Mucosa of rectum (tissue), 2 donors: ENCODE data around the gene CTSC.

ENCODE experiments used
- H3K27ac ChIP-seq, 2 donors: one replicate each; pipeline ENCODE4 v1.7.0; 2013; ENCODE audit warnings: inconsistent platforms in 2 of 2, low read depth in 2 of 2, low read length in 2 of 2
- H3K27me3 ChIP-seq, 2 donors: one replicate each; pipeline ENCODE4 v1.7.0; 2013; ENCODE audit warnings: low read length in 2 of 2; ENCODE audit not compliant: control insufficient read depth in 2 of 2, insufficient read depth in 2 of 2
- H3K36me3 ChIP-seq, 2 donors: one replicate each; pipeline ENCODE4 v1.7.0; 2013; ENCODE audit warnings: low read length in 2 of 2; ENCODE audit not compliant: control insufficient read depth in 2 of 2, insufficient read depth in 2 of 2
- H3K4me1 ChIP-seq, 2 donors: one replicate each; pipeline ENCODE4 v1.7.0; 2013; ENCODE audit warnings: low read length in 2 of 2, mild to moderate bottlenecking in 1 of 2; ENCODE audit not compliant: control insufficient read depth in 2 of 2, insufficient read depth in 2 of 2
- H3K4me3 ChIP-seq, 2 donors: one replicate each; pipeline ENCODE4 v1.7.0; 2013; ENCODE audit warnings: low read length in 2 of 2
- H3K9ac ChIP-seq, 2 donors: one replicate each; pipeline ENCODE4 v1.7.0; 2013; ENCODE audit warnings: low read length in 2 of 2, low read depth in 1 of 2, mild to moderate bottlenecking in 1 of 2
- H3K9me3 ChIP-seq, 2 donors: one replicate each; pipeline ENCODE4 v1.7.0; 2013; ENCODE audit warnings: low read length in 2 of 2; ENCODE audit not compliant: control insufficient read depth in 2 of 2
- donor health status: healthy.
- donor health status: Normal muscosa, but diverticular disease.

Gene CTSC

DNA sequence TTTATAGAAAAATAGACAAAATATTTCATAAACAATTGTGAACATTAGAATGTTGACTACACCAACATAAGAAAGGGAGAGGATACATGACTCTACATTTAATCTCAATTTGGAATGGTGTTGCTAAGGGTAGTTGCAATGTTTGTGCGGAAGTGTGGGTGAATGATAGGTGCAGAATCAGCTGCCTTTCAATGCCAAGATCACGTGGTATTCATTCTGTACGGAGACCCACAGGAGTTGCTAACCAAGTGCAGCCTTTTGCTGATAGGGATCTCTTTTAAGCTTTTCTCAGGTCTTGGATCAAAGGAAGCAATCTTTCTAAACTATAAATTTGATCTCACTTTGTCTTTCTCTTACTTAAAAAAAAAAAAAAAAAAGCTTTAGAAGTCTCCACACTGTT lies 29.8 kb upstream of the CTSC start:
- Histone ChIP-seq H3K4me1 (no peaks in the 10 kb centered on the region), H3K27ac (no peak overlapping the region), H3K9me3 (no peaks in the 10 kb centered on the region), H3K27me3 (no peaks in the 10 kb centered on the region), H3K9ac (no peak overlapping the region), H3K36me3 (no peaks in the 10 kb centered on the region), H3K4me3 (no peak overlapping the region)

DNA sequence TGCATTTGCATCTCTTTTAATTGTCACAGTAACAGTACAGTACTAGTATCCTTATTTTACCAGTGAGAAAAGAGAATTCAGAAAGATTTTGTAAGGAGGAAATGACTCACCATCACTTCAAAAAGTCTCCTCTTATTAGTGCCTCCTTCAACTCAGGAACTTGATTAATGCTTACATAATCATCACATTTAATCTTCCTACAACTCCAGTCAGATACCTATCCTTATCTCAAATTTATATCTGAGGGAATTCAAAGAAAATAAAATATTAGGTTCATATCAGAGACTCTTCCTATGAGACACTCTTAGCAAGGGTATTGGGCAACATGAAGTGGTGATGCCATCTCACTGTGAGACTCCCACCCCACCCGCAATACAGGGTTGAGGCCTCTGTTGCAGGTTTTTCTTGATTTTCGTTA lies 26.1 kb upstream of the CTSC start:
- Histone ChIP-seq H3K4me1 (no peaks in the 10 kb centered on the region), H3K27ac (no peak overlapping the region), H3K9ac (no peak overlapping the region), H3K36me3 (no peaks in the 10 kb centered on the region), H3K27me3 (no peaks in the 10 kb centered on the region), H3K4me3 (no peak overlapping the region), H3K9me3 (no peaks in the 10 kb centered on the region)

DNA sequence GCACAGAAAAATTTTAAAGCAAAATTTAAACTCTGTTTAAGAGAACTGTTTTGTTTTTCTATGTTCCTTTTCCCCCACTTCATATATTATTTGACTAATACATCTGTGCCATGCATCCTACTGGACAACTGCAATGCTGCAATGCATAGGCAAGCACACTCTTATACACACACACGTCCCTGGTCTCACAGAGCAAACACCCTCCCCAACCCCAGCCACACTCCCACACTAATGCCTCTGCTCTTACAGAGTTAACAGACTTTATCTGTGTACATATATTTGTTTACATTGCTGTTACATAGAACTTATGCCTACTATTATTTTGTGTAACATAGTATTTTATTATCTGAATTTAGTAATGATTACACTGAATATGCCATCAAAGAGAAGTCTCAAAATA lies 25.5 kb upstream of the CTSC start:
- Histone ChIP-seq H3K9ac (no peak overlapping the region), H3K27ac (no peak overlapping the region), H3K4me1 (no peaks in the 10 kb centered on the region), H3K9me3 (no peaks in the 10 kb centered on the region), H3K27me3 (no peaks in the 10 kb centered on the region), H3K4me3 (no peak overlapping the region), H3K36me3 (no peaks in the 10 kb centered on the region)

DNA sequence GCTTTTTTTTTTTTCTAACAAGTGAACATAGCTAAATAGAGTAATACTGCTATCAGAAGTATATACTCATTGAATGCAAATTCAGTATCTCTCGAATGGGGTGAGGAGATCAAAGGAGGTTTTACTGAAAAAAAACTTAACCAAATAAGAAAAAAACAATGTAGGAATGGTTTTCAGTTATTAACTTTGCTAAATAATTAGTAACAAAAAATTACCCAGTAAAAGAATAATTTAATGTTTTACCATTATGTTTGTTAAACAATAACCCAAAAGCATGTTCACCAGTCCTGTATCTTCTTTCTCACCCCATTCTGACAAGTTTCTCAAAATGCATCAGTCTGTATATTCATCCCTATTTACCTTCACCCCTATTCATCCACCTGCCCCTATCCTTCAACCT lies 22.6 kb upstream of the CTSC start:
- Histone ChIP-seq H3K27ac (no peak overlapping the region), H3K4me3 (no peak overlapping the region), H3K9me3 (no peaks in the 10 kb centered on the region), H3K36me3 (no peaks in the 10 kb centered on the region), H3K9ac (no peak overlapping the region), H3K4me1 (no peaks in the 10 kb centered on the region), H3K27me3 (no peaks in the 10 kb centered on the region)

DNA sequence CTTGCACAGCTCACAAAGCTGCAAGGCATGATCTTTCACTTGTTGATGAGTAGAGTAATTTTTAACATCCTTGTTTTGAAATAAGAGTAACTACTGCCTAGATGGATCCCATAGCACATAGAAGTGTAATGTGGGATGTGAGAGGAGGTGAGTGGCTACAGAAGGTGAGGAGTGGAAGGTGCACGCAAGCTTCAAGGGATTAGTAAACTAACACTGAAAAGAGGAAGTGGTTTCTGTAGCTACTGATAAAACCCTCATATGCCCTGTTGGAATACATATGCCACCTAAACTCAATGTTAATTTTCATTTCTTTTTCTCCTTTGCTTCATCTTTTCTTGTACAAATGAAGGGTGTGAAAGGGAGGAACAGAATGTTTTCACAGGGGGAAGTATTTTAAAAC lies 22.0 kb upstream of the CTSC start:
- no peaks in the 10 kb centered on the region for H3K9me3 ChIP-seq
- H3K27me3 ChIP-seq = no peaks in the 10 kb centered on the region
- no peak overlapping the region for H3K27ac ChIP-seq
- no peak overlapping the region for H3K9ac ChIP-seq
- H3K36me3 ChIP-seq = no peaks in the 10 kb centered on the region
- no peak overlapping the region for H3K4me3 ChIP-seq
- H3K4me1 ChIP-seq = no peaks in the 10 kb centered on the region

DNA sequence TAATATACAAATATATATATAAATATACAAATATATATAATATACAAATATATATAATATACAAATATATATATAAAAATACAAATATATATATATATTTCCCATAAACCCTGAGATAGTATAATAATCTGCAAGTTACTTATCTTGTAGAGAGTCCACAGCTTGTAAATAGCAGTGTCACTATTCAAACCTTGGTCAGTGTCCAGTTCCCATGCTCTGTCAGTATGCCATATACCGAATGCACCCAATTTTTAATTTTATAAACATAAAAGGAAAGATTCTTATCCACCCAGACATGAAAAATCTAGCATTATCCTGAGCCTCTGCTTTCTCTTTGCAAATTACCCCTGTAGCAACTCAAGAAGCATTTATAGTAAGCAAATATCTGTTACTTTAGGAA lies 21.6 kb upstream of the CTSC start:
- H3K4me1 ChIP-seq = no peaks in the 10 kb centered on the region
- no peak overlapping the region for H3K4me3 ChIP-seq
- no peak overlapping the region for H3K27ac ChIP-seq
- H3K9me3 ChIP-seq = no peaks in the 10 kb centered on the region
- H3K9ac ChIP-seq = no peak overlapping the region
- H3K36me3 ChIP-seq = no peaks in the 10 kb centered on the region
- H3K27me3 ChIP-seq = no peaks in the 10 kb centered on the region

DNA sequence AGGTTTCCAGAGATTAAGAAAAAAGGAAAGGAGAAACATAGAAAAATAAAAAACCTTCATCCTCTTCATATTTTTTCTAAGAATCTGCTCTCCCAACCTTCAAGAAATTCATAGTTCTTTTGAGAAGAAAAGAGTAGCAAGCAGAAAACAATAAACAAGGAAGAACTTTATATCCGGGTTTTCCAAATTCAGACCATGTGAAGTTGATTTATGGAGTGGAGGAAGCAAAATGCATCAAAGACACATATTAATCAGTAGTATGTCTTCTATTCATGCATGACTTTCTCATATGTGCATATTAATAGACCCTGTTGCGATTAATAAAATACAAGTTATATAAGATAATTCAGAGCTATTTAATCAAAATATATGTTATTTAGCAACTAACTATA lies 20.5 kb upstream of the CTSC start:
- Histone ChIP-seq H3K36me3 (no peaks in the 10 kb centered on the region), H3K9ac (no peak overlapping the region), H3K27ac (no peak overlapping the region), H3K9me3 (no peaks in the 10 kb centered on the region), H3K4me3 (no peak overlapping the region), H3K4me1 (peaks cover 0 to 4% of the 10 kb centered on the region in 2 donors), H3K27me3 (no peaks in the 10 kb centered on the region)

DNA sequence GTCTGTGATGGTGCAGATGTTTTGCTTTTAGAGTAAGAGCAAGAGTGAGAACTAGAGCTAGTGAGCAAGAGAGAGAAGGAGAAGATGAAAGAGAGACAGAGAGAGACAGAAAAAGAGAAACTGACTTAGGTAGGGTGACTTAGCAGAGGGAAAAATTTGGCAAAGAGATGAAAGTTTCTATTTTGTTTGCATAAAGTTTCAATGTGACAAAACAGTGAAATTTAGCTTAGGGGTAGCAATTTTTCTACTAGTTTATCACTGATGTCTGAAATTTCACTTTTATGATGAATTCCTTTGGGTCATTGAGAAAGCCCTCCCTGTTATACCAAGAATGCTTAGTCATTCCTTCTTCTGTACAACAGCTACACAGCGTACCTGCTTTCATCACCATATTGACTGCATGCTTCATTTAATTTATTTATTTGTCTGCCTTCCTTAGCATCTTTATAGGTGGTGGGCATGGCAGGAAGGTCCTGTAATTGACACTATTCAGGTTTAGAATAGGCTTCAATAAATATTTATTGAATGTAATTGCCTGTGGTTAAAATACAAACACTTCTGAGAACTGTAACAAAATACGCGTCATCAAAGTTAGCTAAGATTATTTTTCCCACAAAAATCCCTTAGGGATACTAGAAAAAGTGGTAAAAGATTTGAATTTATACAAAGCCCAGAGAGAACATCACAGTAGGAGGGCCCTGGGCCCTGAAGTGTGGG lies 19.9 kb upstream of the CTSC start:
- no peak overlapping the region for H3K27ac ChIP-seq

DNA sequence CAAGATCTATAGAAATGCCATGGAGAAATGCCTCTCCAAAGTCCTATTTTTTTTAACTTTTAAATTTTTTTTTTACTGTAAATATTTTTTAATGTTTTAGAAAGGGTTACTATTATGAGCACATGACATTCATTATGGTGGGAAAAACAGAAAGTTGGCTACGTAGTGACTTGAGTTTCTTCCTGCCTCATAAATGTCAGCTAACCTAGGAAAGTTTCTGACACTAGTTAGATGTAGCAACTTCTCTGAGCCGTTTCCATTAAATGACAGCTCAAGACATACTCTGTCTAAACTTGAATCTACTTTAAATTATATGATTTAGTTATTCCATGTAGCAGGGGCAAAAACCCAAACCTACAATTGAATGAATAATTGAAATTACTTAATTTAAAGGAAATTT lies 18.4 kb upstream of the CTSC start:
- Histone ChIP-seq H3K4me1 (peaks cover 0 to 4% of the 10 kb centered on the region in 2 donors), H3K9ac (no peak overlapping the region), H3K27me3 (no peaks in the 10 kb centered on the region), H3K27ac (no peak overlapping the region), H3K36me3 (no peaks in the 10 kb centered on the region), H3K4me3 (no peak overlapping the region), H3K9me3 (no peaks in the 10 kb centered on the region)

More for the DNA sequence above, 19.9 kb upstream of the CTSC start:
- H3K27me3 ChIP-seq = no peaks in the 10 kb centered on the region
- H3K4me1 ChIP-seq = peaks cover 0 to 4% of the 10 kb centered on the region in 2 donors
- H3K9ac ChIP-seq = no peak overlapping the region
- no peaks in the 10 kb centered on the region for H3K9me3 ChIP-seq
- no peak overlapping the region for H3K4me3 ChIP-seq
- H3K36me3 ChIP-seq = no peaks in the 10 kb centered on the region

DNA sequence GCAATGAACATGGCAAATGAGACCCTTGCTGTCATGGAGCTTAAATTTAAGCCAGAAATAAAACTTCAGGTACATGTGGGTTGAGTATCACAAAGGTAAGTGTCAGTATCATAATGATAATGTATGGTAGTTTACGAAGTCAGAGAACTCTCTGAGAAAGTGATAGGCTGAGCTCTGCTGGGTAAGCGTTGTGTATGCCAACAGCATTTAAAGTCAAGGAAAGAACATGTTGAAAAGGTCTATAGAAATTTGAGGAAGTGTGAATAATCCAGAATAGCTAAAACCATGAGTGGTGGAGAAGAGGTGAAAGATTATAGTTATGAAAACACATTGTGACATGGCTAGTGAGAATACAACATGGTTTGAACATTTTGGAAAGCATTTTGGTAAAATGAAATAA lies 17.4 kb upstream of the CTSC start:
- Histone ChIP-seq H3K9me3 (no peaks in the 10 kb centered on the region), H3K27me3 (no peaks in the 10 kb centered on the region), H3K36me3 (no peaks in the 10 kb centered on the region), H3K27ac (peak overlapping the region; percentile 35 to 39), H3K4me1 (peaks cover 0 to 4% of the 10 kb centered on the region in 2 donors), H3K9ac (no peak overlapping the region), H3K4me3 (no peak overlapping the region)
